WERI-Rb-1 (cell line): ENCODE data around the gene TSPAN31.
A peak's percentile ranks its signal among the peaks of the same experiment; 100 is the strongest.

Source experiments
- DNase-seq: peaks from one replicate; pipeline ENCODE4 v3.0.0-alpha.2; 2020
- H3K27ac ChIP-seq: fragments of 250-450 bp; sonication (Bioruptor Pico); 2 replicates; pipeline ENCODE4 v1.5.1; 2020; ENCODE audit warnings: mild to moderate bottlenecking, moderate library complexity
- H3K27me3 ChIP-seq: fragments of 250-450 bp; sonication (Bioruptor Pico); 2 replicates; pipeline ENCODE4 v1.5.1; 2021; ENCODE audit warnings: mild to moderate bottlenecking, low read depth, moderate library complexity; ENCODE audit not compliant: insufficient read depth, severe bottlenecking
- H3K36me3 ChIP-seq: fragments of 250-450 bp; sonication (Bioruptor Pico); 2 replicates; pipeline ENCODE4 v1.5.1; 2020; ENCODE audit warnings: mild to moderate bottlenecking, moderate library complexity
- H3K4me3 ChIP-seq: 2 replicates; pipeline ENCODE4 v1.5.1; 2011; ENCODE audit warnings: low read depth, mild to moderate bottlenecking, control low read depth, low read length
- H3K9me3 ChIP-seq: fragments of 250-450 bp; sonication (Bioruptor Pico); 2 replicates; pipeline ENCODE4 v1.5.1; 2021; ENCODE audit warnings: mild to moderate bottlenecking, moderate library complexity; ENCODE audit not compliant: severe bottlenecking
- TF ChIP-seq, protein P1 (sequence below): IDR thresholded peaks from 2 replicates; pipeline ENCODE4 v1.5.1; 2011; ENCODE audit warnings: low read depth, mild to moderate bottlenecking, control low read depth, inconsistent platforms, low read length

Gene TSPAN31

DNA sequence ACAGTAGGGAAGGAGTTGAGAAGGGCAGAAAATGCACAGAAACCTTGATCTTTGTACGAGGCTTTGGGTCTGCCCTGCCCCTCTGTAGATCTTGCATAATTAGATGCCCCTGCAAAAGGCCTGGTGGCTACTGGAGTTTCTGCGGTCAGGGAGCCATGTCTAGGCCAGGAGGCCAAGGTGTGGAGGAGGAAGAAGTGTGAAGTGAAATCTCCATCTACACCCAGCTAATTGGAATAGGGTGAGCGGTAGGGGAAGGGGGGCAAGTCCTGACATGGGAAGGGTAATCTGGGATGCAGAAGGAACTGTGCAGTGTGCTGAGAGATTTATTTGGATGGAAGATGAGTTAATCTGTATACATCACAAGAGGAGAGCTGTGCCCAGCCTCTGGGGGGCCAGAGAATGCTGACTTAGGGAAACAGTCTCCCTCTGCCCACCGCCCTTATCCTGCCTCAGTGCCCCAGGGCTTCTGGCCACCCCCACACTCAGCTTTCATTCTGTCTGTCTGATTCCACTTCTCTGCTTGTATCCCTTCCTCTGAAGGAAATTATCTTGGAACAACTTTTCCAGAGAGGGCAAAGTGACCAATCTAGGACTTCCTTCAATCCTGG is 16.7 kb downstream of the TSPAN31 start:
- Histone ChIP-seq H3K27me3 (no peaks in the 10 kb centered on the region), H3K27ac (peak overlapping the region; percentile 94), H3K9me3 (no peaks in the 10 kb centered on the region), H3K36me3 (peaks cover 76% of the 10 kb centered on the region), H3K4me3 (no peak overlapping the region)
- TF ChIP-seq, protein P1, sequence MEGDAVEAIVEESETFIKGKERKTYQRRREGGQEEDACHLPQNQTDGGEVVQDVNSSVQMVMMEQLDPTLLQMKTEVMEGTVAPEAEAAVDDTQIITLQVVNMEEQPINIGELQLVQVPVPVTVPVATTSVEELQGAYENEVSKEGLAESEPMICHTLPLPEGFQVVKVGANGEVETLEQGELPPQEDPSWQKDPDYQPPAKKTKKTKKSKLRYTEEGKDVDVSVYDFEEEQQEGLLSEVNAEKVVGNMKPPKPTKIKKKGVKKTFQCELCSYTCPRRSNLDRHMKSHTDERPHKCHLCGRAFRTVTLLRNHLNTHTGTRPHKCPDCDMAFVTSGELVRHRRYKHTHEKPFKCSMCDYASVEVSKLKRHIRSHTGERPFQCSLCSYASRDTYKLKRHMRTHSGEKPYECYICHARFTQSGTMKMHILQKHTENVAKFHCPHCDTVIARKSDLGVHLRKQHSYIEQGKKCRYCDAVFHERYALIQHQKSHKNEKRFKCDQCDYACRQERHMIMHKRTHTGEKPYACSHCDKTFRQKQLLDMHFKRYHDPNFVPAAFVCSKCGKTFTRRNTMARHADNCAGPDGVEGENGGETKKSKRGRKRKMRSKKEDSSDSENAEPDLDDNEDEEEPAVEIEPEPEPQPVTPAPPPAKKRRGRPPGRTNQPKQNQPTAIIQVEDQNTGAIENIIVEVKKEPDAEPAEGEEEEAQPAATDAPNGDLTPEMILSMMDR: no peak
- peak; percentile 39 for DNase-seq

DNA sequence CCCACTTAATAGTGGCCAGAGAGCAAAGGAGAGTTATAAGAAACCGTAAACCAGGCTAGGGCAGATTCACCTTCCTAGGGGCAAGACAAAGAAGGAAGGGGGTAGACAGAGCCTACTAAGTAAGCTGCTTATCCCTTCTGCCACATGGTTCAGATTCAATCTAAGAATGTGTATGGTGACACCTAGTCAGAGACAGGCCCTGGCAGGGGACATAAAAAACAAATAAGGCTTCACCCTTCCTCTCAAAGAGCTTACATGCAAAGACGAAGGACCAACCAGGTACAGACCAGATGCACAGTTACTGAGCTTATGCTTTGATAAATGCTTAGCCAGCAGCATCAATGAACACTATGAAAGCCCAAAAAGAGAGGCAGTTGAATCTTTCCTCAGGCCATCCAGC is 17.6 kb downstream of the TSPAN31 start:
- no peaks in the 10 kb centered on the region for H3K27me3 ChIP-seq
- H3K36me3 ChIP-seq: peaks cover 76% of the 10 kb centered on the region

DNA sequence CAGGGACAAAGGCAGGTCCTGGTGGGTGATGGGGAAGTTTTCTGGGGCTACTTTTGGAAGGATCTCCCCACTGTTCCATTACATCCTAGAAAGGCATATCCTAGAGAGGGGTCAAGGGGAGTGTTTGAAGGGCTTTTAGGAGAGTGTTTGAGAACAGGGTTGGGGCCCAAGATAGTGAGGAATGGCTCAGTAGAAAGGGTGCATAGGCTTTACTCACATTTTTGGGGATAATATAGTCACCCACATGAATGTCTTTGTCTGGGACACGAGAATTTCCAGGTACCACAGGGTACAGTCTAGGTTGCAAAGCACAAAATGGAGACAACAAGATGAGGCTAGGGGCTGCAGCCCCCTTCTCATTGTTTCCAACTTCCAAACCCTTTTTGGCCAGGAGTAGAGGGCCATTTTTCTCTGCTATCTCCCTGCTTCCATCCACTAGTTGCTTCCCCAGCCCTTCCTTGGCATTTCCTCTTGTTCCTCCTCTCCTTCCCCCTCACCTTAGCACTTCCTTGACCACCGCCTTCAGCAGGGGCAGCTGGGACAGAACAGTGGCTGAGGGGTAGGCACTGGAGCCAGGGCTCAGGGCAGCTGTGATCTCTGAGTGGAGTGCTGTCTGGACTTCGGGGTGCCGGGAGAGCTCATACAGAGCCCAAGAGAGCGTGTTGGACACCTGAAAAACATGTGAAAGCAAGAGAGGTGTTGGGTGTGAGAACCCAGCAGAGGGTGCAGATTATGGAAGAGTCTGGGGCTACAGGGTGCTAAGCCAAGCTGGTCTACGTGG is 19.2 kb downstream of the TSPAN31 start:
- no peak overlapping the region for H3K4me3 ChIP-seq
- no peaks in the 10 kb centered on the region for H3K27me3 ChIP-seq
- no peaks in the 10 kb centered on the region for H3K9me3 ChIP-seq
- DNase-seq: no peak
- TF ChIP-seq, protein P1: no peak
- peaks cover 76% of the 10 kb centered on the region for H3K36me3 ChIP-seq
- H3K27ac ChIP-seq: peak overlapping the region; percentile 94

More for the DNA sequence above, 17.6 kb downstream of the TSPAN31 start:
- H3K4me3 ChIP-seq: 0 out of 2 replicates have a peak overlapping the region, but pooled peaks have one; percentile 17
- peak; percentile 68 for DNase-seq
- TF ChIP-seq, protein P1: no peak
- H3K9me3 ChIP-seq: no peaks in the 10 kb centered on the region
- peak overlapping the region; percentile 94 for H3K27ac ChIP-seq

GRCh38 chr12:57764662-57765002 is 19.8 kb downstream of the TSPAN31 start:
- no peak for DNase-seq
- Histone ChIP-seq H3K36me3 (peaks cover 78% of the 10 kb centered on the region), H3K27me3 (no peaks in the 10 kb centered on the region), H3K4me3 (no peak overlapping the region), H3K9me3 (no peaks in the 10 kb centered on the region), H3K27ac (peak overlapping the region; percentile 94)
- TF ChIP-seq, protein P1: no peak

- Histone ChIP-seq H3K9me3 (no peaks in the 10 kb centered on the region), H3K27ac (peak overlapping the region; percentile 94), H3K36me3 (peaks cover 78% of the 10 kb centered on the region), H3K27me3 (no peaks in the 10 kb centered on the region), H3K4me3 (no peak overlapping the region)
- no peak for DNase-seq
- TF ChIP-seq, protein P1: no peak
Measured at GRCh38 chr12:57765003-57765697, 20.3 kb downstream of the TSPAN31 start.
